GM21423 (cell line): ENCODE results near the gene TMOD1.

Experiments used
- ATAC-seq: cut with Tn5 transposase; IDR thresholded peaks from one replicate; pipeline ENCODE4 v1.9.1; 2021; ENCODE audit warnings: mild to moderate bottlenecking, moderate library complexity; ENCODE audit not compliant: unreplicated experiment

TMOD1 gene

GRCh38 chr9:97545486-97545885, 44.0 kb downstream of the TMOD1 start:
- ATAC-seq, result no peak

GRCh38 chr9:97547098-97547829, 45.8 kb downstream of the TMOD1 start:
- no peak for ATAC-seq

GRCh38 chr9:97548379-97548778, 46.9 kb downstream of the TMOD1 start:
- no peak for ATAC-seq

GRCh38 chr9:97548819-97549540, 47.5 kb downstream of the TMOD1 start:
- no peak for ATAC-seq

- no peak for ATAC-seq
Measured at GRCh38 chr9:97550386-97550785, 48.9 kb downstream of the TMOD1 start.

GRCh38 chr9:97551308-97551707, 49.8 kb downstream of the TMOD1 start:
- no peak for ATAC-seq

GRCh38 chr9:97553141-97553540, 51.7 kb downstream of the TMOD1 start:
- no peak for ATAC-seq

- no peak for ATAC-seq
Measured at GRCh38 chr9:97553841-97554240, 52.4 kb downstream of the TMOD1 start.

- ATAC-seq, result no peak
Measured at GRCh38 chr9:97554566-97555075, 53.2 kb downstream of the TMOD1 start.

GRCh38 chr9:97555164-97555563, 53.7 kb downstream of the TMOD1 start:
- ATAC-seq, result no peak

GRCh38 chr9:97556036-97556720, 54.7 kb downstream of the TMOD1 start:
- ATAC-seq, result no peak

- ATAC-seq, result no peak
Measured at GRCh38 chr9:97556721-97557605, 55.5 kb downstream of the TMOD1 start.

- no peak for ATAC-seq
Measured at GRCh38 chr9:97557606-97558095, 56.2 kb downstream of the TMOD1 start.

GRCh38 chr9:97558701-97559101, 57.2 kb downstream of the TMOD1 start:
- no peak for ATAC-seq

GRCh38 chr9:97559111-97559514, 57.6 kb downstream of the TMOD1 start:
- ATAC-seq, result no peak

- ATAC-seq, result no peak
Measured at GRCh38 chr9:97560154-97560553, 58.7 kb downstream of the TMOD1 start.

- no peak for ATAC-seq
Measured at GRCh38 chr9:97560851-97561250, 59.4 kb downstream of the TMOD1 start.

- ATAC-seq, result no peak
Measured at GRCh38 chr9:97561501-97561900, 60.0 kb downstream of the TMOD1 start.

GRCh38 chr9:97562542-97562941, 61.1 kb downstream of the TMOD1 start:
- no peak for ATAC-seq

GRCh38 chr9:97563458-97564135, 62.1 kb downstream of the TMOD1 start:
- no peak for ATAC-seq
